ENCODE results near the gene RBSN.

GRCh38 chr3:15033103-15033502 lies 65.8 kb downstream of the RBSN start:
- no peak for TF ChIP-seq CTCF (IDR thresholded peaks at IDR 0.05)
- no peak for TF ChIP-seq POLR2A (IDR thresholded peaks at IDR 0.05)

Data from adrenal gland (tissue), 5 donors.